Neural cell (in vitro differentiated cells): ENCODE measurements around the gene ROR2.

Source experiments
- CTCF ChIP-seq: fragments of 450-650 bp; IDR thresholded peaks from 2 replicates; pipeline ENCODE4 v1.5.1; 2014; ENCODE audit warnings: antibody characterized with exemption, mild to moderate bottlenecking, moderate library complexity; ENCODE audit not compliant: poor library complexity, severe bottlenecking
- EP300 ChIP-seq: fragments of 450-650 bp; conservative IDR thresholded peaks from 2 replicates; pipeline ENCODE4 v1.6.1; 2014; ENCODE audit warnings: antibody characterized with exemption, mild to moderate bottlenecking, moderate library complexity; ENCODE audit not compliant: poor library complexity, severe bottlenecking
- MXI1 ChIP-seq: fragments of 450-650 bp; conservative IDR thresholded peaks from 2 replicates; pipeline ENCODE4 v1.6.1; 2014; ENCODE audit warnings: antibody characterized with exemption, mild to moderate bottlenecking; ENCODE audit not compliant: poor library complexity, severe bottlenecking
- RAD21 ChIP-seq: fragments of 450-650 bp; conservative IDR thresholded peaks from 2 replicates; pipeline ENCODE4 v1.6.1; 2014; ENCODE audit warnings: antibody characterized with exemption, mild to moderate bottlenecking, moderate library complexity
- REST ChIP-seq: IDR thresholded peaks from 2 replicates; pipeline ENCODE4 v1.6.1; 2012; ENCODE audit warnings: borderline replicate concordance
- SMC3 ChIP-seq: fragments of 450-650 bp; conservative IDR thresholded peaks from 2 replicates; pipeline ENCODE4 v1.6.1; 2014; ENCODE audit warnings: antibody characterized with exemption, mild to moderate bottlenecking, moderate library complexity; ENCODE audit not compliant: poor library complexity

- TF ChIP-seq EP300 (no peak), CTCF (no peak), SMC3 (no peak), MXI1 (no peak), RAD21 (no peak), REST (no peak)
These were observed 233.8 kb downstream of the ROR2 start for GRCh38 chr9:91716239-91716638.
